ENCODE data around the gene PRRT2. TPM values are rescaled to one million over a fixed set of nuclear protein-coding genes. Genes with fewer than 3 reads are reported as not detected.

The PRRT2 gene
- total RNA-seq, 1 experiment from 2014 or later: 3.9 TPM

DNA sequence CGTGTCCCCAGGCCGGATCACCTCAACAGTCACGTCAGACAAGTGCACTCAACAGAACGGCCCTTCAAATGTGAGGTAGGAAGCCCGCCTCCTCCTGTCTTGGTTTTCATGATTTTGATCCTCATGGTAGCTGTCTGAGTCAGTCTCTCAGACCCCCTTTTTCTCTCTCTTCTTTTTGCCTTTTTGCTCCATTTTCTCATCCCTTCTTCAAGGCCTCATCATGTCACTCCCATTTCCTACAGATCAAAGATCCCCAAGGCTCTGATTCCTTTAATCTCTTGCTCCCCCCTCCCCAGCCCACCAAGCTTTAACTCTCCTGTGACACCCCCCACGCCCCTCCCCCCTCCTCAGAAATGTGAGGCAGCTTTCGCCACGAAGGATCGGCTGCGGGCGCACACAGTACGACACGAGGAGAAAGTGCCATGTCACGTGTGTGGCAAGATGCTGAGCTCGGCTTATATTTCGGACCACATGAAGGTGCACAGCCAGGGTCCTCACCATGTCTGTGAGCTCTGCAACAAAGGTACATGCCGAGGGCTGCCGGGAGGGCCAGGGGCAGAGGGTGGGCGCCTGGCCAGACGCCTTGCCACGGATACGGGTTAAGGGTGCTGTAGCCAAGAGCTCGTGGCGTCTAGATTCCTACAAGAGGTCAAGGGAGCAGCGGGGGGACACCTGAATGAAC, 3.6 kb upstream of the PRRT2 start:
- intact Hi-C loops (cut with micrococcal nuclease; ENCODE audit: unreplicated experiment): loop anchor here (5.0 kb wide), 1 partner anchor 106 kb away; no protein-coding TSS in a partner anchor
- Mint-ChIP-seq H3K9me3 (ENCODE audit: unreplicated experiment) (no peaks in the 10 kb centered on the region), H3K4me1 (ENCODE audit: low read depth, unreplicated experiment) (peaks cover 37% of the 10 kb centered on the region), H3K36me3 (ENCODE audit: insufficient read depth, unreplicated experiment) (peaks cover 80% of the 10 kb centered on the region), H3K27me3 (ENCODE audit: insufficient read depth, unreplicated experiment) (no peaks in the 10 kb centered on the region), H3K4me3 (ENCODE audit: unreplicated experiment) (peak overlapping the region; percentile 87), H3K27ac (ENCODE audit: unreplicated experiment) (peak overlapping the region; percentile 85)
- CTCF ChIA-PET: interaction anchor here (0.9 to 3.5 kb wide), 8 partner anchors 8 to 224 kb away, joined by 3 to 26 read pairs (median 6); partner anchors contain the start of genes CDIPT, KCTD13, PAGR1 and TAOK2
- DNase-seq: no peak
- TF ChIP-seq, protein P1, sequence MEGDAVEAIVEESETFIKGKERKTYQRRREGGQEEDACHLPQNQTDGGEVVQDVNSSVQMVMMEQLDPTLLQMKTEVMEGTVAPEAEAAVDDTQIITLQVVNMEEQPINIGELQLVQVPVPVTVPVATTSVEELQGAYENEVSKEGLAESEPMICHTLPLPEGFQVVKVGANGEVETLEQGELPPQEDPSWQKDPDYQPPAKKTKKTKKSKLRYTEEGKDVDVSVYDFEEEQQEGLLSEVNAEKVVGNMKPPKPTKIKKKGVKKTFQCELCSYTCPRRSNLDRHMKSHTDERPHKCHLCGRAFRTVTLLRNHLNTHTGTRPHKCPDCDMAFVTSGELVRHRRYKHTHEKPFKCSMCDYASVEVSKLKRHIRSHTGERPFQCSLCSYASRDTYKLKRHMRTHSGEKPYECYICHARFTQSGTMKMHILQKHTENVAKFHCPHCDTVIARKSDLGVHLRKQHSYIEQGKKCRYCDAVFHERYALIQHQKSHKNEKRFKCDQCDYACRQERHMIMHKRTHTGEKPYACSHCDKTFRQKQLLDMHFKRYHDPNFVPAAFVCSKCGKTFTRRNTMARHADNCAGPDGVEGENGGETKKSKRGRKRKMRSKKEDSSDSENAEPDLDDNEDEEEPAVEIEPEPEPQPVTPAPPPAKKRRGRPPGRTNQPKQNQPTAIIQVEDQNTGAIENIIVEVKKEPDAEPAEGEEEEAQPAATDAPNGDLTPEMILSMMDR (IDR thresholded peaks at IDR 0.05; ENCODE audit: insufficient read depth in 1 of 2, low read depth in 1 of 2, low read length in 1 of 2, severe bottlenecking in 1 of 2, unreplicated experiment in 1 of 2): no peak
- H3K4me1 ChIP-seq: peaks cover 33% of the 10 kb centered on the region
- no peaks in the 10 kb centered on the region for H3K9me3 ChIP-seq
- no TSS peak for BruUV-seq (replicated peaks)
- H3K36me3 ChIP-seq (ENCODE audit: control insufficient read depth, insufficient read depth, low read length): peaks cover 10% of the 10 kb centered on the region
- no peaks in the 10 kb centered on the region for H3K27me3 ChIP-seq (replicated peaks; ENCODE audit: control insufficient read depth, insufficient read depth, low read length)
- POLR2A ChIA-PET: interaction anchor here (1.2 to 1.7 kb wide), 3 partner anchors 8 to 118 kb away, joined by 3 to 10 read pairs (median 6); partner anchors contain the start of genes KCTD13, KIF22 and PAGR1
- peak overlapping the region; percentile 90 for H3K4me3 ChIP-seq (ENCODE audit: low read depth, low read length)

DNA sequence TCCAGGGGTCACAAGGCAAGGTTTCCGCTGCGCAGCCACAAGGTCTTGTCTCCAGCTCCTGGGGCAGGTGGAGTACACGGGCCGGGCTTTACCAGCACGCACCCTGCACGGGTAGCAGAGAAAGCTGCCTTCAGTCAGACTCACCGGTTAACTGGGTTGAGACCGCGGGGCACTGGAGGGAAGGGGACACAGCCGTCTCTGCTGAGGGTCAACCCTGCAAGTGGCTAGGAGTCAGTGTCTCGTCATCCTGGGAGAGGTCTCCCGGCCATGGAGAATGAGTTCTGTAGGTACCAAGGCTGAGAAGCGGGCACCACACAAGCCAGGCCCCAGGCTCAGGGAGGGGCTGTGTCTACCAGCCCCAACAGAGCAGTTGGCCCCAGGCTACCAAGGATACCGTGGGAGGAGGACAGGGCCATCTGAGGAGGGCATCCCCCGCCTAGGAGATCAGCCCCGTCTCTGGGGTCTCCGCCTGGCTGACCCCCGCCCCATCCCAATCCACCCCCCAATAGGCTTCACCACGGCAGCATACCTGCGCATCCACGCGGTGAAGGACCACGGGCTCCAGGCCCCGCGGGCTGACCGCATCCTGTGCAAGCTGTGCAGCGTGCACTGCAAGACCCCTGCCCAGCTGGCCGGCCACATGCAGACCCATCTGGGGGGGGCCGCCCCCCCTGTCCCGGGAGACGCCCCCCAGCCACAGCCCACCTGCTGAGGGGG, 2.8 kb upstream of the PRRT2 start:
- peak overlapping the region; percentile 94 for H3K4me3 Mint-ChIP-seq (ENCODE audit: unreplicated experiment)
- peaks cover 29% of the 10 kb centered on the region for H3K4me1 Mint-ChIP-seq (ENCODE audit: low read depth, unreplicated experiment)
- peaks cover 71% of the 10 kb centered on the region for H3K36me3 Mint-ChIP-seq (ENCODE audit: insufficient read depth, unreplicated experiment)
- Histone ChIP-seq H3K36me3 (ENCODE audit: control insufficient read depth, insufficient read depth, low read length) (peaks cover 7% of the 10 kb centered on the region; the same call in 1 of the 2 replicates), H3K9me3 (no peaks in the 10 kb centered on the region), H3K4me3 (ENCODE audit: low read depth, low read length) (peak overlapping the region; percentile 90), H3K4me1 (peaks cover 28% of the 10 kb centered on the region), H3K27me3 (replicated peaks; ENCODE audit: control insufficient read depth, insufficient read depth, low read length) (no peaks in the 10 kb centered on the region)
- H3K27me3 Mint-ChIP-seq (ENCODE audit: insufficient read depth, unreplicated experiment): no peaks in the 10 kb centered on the region
- ChIA-PET POLR2A (no interaction called here), CTCF (interaction anchor here (2.0 to 3.5 kb wide), 3 partner anchors 8 to 164 kb away, joined by 10 to 26 read pairs (median 22); partner anchors contain the start of genes PAGR1 and TAOK2)
- H3K27ac Mint-ChIP-seq (ENCODE audit: unreplicated experiment): peak overlapping the region; percentile 85
- TF ChIP-seq, protein P1 (IDR thresholded peaks at IDR 0.05; ENCODE audit: insufficient read depth in 1 of 2, low read depth in 1 of 2, low read length in 1 of 2, severe bottlenecking in 1 of 2, unreplicated experiment in 1 of 2): no peak
- DNase-seq: no peak
- intact Hi-C loops (cut with micrococcal nuclease; ENCODE audit: unreplicated experiment): loop anchor here (5.0 kb wide), 1 partner anchor 107 kb away; no protein-coding TSS in a partner anchor
- no TSS peak for BruUV-seq (replicated peaks)
- H3K9me3 Mint-ChIP-seq (ENCODE audit: unreplicated experiment): no peaks in the 10 kb centered on the region
